GM12878 (cell line): ENCODE results near the gene KIFC1. TPM values are rescaled to one million over a fixed set of nuclear protein-coding genes. Genes with fewer than 3 reads are reported as not detected.

Experiments
- CHD2 ChIP-seq: IDR thresholded peaks from 2 replicates; pipeline ENCODE4 v1.6.1; 2011; ENCODE audit warnings: low read depth, low read length, improper control_type of control experiment, borderline replicate concordance
- FOXK2 ChIP-seq: fragments of 450-650 bp; IDR thresholded peaks from 2 replicates; pipeline ENCODE4 v1.6.1; 2017; ENCODE audit warnings: mild to moderate bottlenecking, moderate library complexity
- NFYA ChIP-seq: IDR thresholded peaks from 2 replicates; pipeline ENCODE4 v1.6.1; 2011; ENCODE audit warnings: low read depth, mild to moderate bottlenecking, low read length, improper control_type of control experiment, borderline replicate concordance
- NFYB ChIP-seq: IDR thresholded peaks from 2 replicates; pipeline ENCODE4 v1.6.1; 2011; ENCODE audit warnings: low read depth, mild to moderate bottlenecking, low read length, improper control_type of control experiment, moderate library complexity; ENCODE audit not compliant: insufficient read depth
- NRF1 ChIP-seq: conservative IDR thresholded peaks from 2 replicates; pipeline ENCODE4 v1.6.1; 2011; ENCODE audit warnings: mild to moderate bottlenecking, low read depth, low read length, improper control_type of control experiment
- POLR2A ChIP-seq: IDR thresholded peaks from 2 replicates; pipeline ENCODE4 v1.6.1; 2011; ENCODE audit warnings: low read depth, mild to moderate bottlenecking, low read length
- RELA ChIP-seq: fragments of 450-650 bp; IDR thresholded peaks from 2 replicates; pipeline ENCODE4 v1.8.0; 2014; ENCODE audit warnings: borderline replicate concordance; ENCODE audit not compliant: partially characterized antibody
- SIX5 ChIP-seq: IDR thresholded peaks from 2 replicates; pipeline ENCODE4 v1.6.1; 2011; ENCODE audit warnings: mild to moderate bottlenecking, low read depth, low read length, moderate library complexity; ENCODE audit not compliant: severe bottlenecking
- SMAD1 ChIP-seq: fragments of 450-650 bp; IDR thresholded peaks from 2 replicates; pipeline ENCODE4 v1.6.1; 2018; ENCODE audit warnings: mild to moderate bottlenecking, low read depth; ENCODE audit not compliant: partially characterized antibody
- TCF7 ChIP-seq: IDR thresholded peaks from 2 replicates; pipeline ENCODE4 v1.6.1; 2014; ENCODE audit warnings: antibody characterized with exemption, borderline replicate concordance
- WRNIP1 ChIP-seq: IDR thresholded peaks from 2 replicates; pipeline ENCODE4 v1.6.1; 2011; ENCODE audit warnings: low read depth, low read length, improper control_type of control experiment, borderline replicate concordance
- ZSCAN29 ChIP-seq: fragments of 450-650 bp; IDR thresholded peaks from 2 replicates; pipeline ENCODE4 v1.6.1; 2017; ENCODE audit warnings: mild to moderate bottlenecking, moderate library complexity
- polyA plus RNA-seq, 11 experiments: library from polyadenylated mRNA; depleted of rRNA in 4 of 11; unstranded in 6 of 11; stranded (reverse) in 5 of 11; fragments of >200 nt; fragmentation: Nextera tagmentation in 4 of 11; fragmentation: Illumina TruSeq in 1 of 11; extraction: Ambion mirVana in 4 of 11; extraction: Trizol in 1 of 11; gene quantifications; 1 replicate in 1 of 11; 2 replicates in 10 of 11; pipeline versions ENCODE4 v1.2.1 to v1.2.3, GENCODE V29; 2011 to 2016; ENCODE audit warnings: inconsistent platforms in 2 of 11, missing spikeins in 2 of 11, low read depth in 1 of 11
- total RNA-seq, 4 experiments: library from RNA; depleted of rRNA in 3 of 4; stranded (reverse); fragments of >200 nt in 3 of 4; fragmentation: Illumina TruSeq in 1 of 4; extraction: Trizol in 1 of 4; gene quantifications; 2 replicates each; pipeline versions ENCODE4 v1.2.1 to v1.2.3, GENCODE V29; 2013 to 2021
- TF ChIP-seq, protein P1 (sequence below): fragments of 450-650 bp; IDR thresholded peaks from 2 replicates; pipeline ENCODE4 v1.6.1; 2016; ENCODE audit warnings: mild to moderate bottlenecking
- TF ChIP-seq, protein P2 (sequence below): IDR thresholded peaks from 2 replicates; pipeline ENCODE4 v1.6.1; 2012; ENCODE audit warnings: low read depth, low read length, improper control_type of control experiment
- TF ChIP-seq, protein P3 (sequence below): fragments of 450-650 bp; IDR thresholded peaks from 2 replicates; pipeline ENCODE4 v1.6.1; 2017; ENCODE audit warnings: mild to moderate bottlenecking, low read depth, inconsistent platforms; ENCODE audit not compliant: poor library complexity, severe bottlenecking
- TF ChIP-seq, protein P4 (sequence below): IDR thresholded peaks from 2 replicates; pipeline ENCODE4 v1.6.1; 2011; ENCODE audit warnings: mild to moderate bottlenecking, low read depth, low read length, moderate library complexity; ENCODE audit not compliant: insufficient replicate concordance
- TF ChIP-seq, protein P5 (sequence below): fragments of 450-650 bp; formaldehyde crosslinking; IDR thresholded peaks from 2 replicates; pipeline ENCODE4 v1.5.0; 2022; ENCODE audit warnings: mild to moderate bottlenecking, missing genetic modification characterization
- TF ChIP-seq, protein P6 (sequence below): fragments of 450-650 bp; IDR thresholded peaks from 2 replicates; pipeline ENCODE4 v1.6.1; 2017; ENCODE audit warnings: low read depth, mild to moderate bottlenecking, moderate library complexity

The KIFC1 gene
- total and polyA plus RNA-seq, 10 of the 15 experiments (the other 5 are each of a cell fraction or from before 2014, with no cell fraction given): 1.8 to 87.4 (median 54.4) TPM

DNA sequence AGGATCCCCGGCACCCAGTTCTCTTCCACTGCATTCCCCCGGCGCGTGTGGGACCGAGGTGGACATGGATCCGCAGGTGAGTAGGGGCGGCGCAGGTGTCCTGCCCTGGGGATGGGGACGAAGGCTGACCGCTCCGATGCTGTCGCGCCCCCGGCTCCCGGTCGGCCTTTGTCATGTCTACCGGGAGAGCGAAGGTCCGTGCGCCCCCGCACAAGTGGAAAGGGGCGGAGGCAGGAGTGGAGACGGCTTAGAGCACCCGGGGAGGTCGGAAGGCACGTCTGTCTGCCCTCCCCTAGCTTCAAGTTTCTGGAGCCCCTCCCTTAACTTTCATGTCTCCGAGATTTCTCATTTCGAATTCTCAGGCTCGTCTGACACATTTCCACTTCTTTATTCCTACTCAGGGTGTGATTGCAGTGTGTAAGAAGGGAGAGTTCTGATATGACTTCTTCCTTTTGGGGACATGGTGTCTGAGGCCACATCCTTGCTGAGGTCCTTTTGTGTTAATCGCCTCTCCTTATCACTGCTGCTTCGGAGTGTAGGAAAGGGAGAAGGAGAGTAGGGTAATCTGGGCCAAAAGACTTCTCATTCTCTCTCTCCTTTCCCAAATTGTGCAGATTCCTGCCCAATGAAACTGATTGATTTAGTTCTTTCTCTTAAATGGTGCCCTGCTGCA is 435 bp downstream of the KIFC1 start (continued):
- TF ChIP-seq, protein P1, sequence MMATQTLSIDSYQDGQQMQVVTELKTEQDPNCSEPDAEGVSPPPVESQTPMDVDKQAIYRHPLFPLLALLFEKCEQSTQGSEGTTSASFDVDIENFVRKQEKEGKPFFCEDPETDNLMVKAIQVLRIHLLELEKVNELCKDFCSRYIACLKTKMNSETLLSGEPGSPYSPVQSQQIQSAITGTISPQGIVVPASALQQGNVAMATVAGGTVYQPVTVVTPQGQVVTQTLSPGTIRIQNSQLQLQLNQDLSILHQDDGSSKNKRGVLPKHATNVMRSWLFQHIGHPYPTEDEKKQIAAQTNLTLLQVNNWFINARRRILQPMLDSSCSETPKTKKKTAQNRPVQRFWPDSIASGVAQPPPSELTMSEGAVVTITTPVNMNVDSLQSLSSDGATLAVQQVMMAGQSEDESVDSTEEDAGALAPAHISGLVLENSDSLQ: no peak
- TF ChIP-seq SIX5 (no peak), NFYA (no peak), POLR2A (peak; percentile 0; the same call in 1 of the 2 replicates), SMAD1 (no peak), NRF1 (no peak), RELA (no peak), NFYB (no peak), WRNIP1 (no peak), FOXK2 (no peak), TCF7 (no peak), CHD2 (no peak), ZSCAN29 (no peak)
- TF ChIP-seq, protein P2, sequence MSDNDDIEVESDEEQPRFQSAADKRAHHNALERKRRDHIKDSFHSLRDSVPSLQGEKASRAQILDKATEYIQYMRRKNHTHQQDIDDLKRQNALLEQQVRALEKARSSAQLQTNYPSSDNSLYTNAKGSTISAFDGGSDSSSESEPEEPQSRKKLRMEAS: no peak
- TF ChIP-seq, protein P3, sequence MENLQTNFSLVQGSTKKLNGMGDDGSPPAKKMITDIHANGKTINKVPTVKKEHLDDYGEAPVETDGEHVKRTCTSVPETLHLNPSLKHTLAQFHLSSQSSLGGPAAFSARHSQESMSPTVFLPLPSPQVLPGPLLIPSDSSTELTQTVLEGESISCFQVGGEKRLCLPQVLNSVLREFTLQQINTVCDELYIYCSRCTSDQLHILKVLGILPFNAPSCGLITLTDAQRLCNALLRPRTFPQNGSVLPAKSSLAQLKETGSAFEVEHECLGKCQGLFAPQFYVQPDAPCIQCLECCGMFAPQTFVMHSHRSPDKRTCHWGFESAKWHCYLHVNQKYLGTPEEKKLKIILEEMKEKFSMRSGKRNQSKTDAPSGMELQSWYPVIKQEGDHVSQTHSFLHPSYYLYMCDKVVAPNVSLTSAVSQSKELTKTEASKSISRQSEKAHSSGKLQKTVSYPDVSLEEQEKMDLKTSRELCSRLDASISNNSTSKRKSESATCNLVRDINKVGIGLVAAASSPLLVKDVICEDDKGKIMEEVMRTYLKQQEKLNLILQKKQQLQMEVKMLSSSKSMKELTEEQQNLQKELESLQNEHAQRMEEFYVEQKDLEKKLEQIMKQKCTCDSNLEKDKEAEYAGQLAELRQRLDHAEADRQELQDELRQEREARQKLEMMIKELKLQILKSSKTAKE: no peak
- TF ChIP-seq, protein P4, sequence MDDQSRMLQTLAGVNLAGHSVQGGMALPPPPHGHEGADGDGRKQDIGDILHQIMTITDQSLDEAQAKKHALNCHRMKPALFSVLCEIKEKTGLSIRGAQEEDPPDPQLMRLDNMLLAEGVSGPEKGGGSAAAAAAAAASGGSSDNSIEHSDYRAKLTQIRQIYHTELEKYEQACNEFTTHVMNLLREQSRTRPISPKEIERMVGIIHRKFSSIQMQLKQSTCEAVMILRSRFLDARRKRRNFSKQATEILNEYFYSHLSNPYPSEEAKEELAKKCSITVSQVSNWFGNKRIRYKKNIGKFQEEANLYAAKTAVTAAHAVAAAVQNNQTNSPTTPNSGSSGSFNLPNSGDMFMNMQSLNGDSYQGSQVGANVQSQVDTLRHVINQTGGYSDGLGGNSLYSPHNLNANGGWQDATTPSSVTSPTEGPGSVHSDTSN: no peak
- TF ChIP-seq, protein P5, sequence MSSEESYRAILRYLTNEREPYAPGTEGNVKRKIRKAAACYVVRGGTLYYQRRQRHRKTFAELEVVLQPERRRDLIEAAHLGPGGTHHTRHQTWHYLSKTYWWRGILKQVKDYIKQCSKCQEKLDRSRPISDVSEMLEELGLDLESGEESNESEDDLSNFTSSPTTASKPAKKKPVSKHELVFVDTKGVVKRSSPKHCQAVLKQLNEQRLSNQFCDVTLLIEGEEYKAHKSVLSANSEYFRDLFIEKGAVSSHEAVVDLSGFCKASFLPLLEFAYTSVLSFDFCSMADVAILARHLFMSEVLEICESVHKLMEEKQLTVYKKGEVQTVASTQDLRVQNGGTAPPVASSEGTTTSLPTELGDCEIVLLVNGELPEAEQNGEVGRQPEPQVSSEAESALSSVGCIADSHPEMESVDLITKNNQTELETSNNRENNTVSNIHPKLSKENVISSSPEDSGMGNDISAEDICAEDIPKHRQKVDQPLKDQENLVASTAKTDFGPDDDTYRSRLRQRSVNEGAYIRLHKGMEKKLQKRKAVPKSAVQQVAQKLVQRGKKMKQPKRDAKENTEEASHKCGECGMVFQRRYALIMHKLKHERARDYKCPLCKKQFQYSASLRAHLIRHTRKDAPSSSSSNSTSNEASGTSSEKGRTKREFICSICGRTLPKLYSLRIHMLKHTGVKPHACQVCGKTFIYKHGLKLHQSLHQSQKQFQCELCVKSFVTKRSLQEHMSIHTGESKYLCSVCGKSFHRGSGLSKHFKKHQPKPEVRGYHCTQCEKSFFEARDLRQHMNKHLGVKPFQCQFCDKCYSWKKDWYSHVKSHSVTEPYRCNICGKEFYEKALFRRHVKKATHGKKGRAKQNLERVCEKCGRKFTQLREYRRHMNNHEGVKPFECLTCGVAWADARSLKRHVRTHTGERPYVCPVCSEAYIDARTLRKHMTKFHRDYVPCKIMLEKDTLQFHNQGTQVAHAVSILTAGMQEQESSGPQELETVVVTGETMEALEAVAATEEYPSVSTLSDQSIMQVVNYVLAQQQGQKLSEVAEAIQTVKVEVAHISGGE (CRISPR knock-in tag): no peak
- TF ChIP-seq, protein P6, sequence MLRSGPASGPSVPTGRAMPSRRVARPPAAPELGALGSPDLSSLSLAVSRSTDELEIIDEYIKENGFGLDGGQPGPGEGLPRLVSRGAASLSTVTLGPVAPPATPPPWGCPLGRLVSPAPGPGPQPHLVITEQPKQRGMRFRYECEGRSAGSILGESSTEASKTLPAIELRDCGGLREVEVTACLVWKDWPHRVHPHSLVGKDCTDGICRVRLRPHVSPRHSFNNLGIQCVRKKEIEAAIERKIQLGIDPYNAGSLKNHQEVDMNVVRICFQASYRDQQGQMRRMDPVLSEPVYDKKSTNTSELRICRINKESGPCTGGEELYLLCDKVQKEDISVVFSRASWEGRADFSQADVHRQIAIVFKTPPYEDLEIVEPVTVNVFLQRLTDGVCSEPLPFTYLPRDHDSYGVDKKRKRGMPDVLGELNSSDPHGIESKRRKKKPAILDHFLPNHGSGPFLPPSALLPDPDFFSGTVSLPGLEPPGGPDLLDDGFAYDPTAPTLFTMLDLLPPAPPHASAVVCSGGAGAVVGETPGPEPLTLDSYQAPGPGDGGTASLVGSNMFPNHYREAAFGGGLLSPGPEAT: no peak
